HUDEP-2 (cell line): Measurements from ENCODE around the gene GRB7.
"Not testable (repeated sequence)": the region's sequence is repeated elsewhere in the genome, so short reads cannot be mapped to it uniquely, and the experiment has no call there.

Experiments
- DNase-seq, 76 experiments: peaks; one replicate each; lab custom pipeline; 2025; ENCODE audit not compliant: unreplicated experiment in 76 of 76; lab: John Stamatoyannopoulos, UW

GRB7 gene

DNA sequence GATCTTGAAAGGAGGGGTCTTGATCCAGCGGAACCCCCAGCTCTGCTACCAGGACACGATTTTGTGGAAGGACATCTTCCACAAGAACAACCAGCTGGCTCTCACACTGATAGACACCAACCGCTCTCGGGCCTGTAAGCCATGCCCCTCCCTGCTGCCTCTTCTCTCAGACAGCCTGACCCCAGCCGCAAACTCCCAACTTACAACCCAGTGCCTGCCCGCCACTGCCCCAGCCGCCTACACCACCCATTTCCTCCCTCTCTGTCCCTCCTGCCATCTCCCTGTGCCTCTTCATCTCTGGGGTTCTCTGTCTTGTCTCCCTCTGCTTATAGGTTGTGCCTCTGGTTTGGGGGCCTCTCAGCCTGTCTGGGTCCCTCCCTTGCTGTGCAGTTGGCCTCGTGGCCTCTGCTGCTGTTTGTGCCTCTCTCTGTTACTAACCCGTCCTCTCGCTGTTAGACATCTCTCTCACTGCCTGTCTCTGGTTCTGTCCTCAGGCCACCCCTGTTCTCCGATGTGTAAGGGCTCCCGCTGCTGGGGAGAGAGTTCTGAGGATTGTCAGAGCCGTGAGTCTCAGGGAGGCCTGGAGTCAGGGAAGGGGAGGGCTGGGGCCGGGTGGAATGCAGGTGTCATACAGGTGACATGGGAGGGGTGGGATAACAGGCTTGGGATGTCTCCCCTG, 28.3 kb upstream of the GRB7 start:
- DNase-seq = no peak

DNA sequence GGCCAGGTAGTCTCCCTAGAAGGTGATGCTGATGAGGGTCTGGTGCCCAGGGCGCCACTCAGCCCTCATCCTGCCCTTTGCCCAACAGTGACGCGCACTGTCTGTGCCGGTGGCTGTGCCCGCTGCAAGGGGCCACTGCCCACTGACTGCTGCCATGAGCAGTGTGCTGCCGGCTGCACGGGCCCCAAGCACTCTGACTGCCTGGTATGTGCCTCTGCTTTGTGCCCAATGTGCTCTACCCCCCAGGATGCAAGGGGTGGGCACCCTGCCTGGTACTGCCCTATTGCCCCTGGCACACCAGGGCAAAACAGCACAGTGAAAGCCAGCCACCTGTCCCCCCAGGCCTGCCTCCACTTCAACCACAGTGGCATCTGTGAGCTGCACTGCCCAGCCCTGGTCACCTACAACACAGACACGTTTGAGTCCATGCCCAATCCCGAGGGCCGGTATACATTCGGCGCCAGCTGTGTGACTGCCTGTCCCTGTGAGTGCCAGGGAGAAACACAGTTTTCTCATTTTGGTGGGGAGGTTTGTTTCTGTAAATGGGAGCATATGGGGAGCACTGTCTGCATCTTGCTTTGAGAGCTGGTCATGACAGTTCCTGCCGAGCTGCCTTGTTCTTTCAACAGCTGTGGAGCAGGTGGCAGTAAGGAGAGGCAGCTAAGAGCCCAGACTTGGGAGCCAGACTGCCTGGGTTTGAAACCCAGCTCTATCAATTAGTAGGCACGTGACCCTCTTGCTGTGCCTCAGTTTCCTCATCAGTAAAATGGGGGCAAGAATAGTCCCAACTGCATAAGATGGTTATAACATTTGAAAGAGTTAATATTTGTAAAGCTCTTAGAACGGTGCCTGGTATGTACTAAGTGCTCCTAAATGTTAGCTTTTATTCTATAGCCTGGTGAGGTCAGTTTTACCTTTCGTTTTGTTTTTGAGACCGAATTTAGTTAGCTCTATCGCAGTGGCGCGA, 27.5 kb upstream of the GRB7 start:
- no peak for DNase-seq

DNA sequence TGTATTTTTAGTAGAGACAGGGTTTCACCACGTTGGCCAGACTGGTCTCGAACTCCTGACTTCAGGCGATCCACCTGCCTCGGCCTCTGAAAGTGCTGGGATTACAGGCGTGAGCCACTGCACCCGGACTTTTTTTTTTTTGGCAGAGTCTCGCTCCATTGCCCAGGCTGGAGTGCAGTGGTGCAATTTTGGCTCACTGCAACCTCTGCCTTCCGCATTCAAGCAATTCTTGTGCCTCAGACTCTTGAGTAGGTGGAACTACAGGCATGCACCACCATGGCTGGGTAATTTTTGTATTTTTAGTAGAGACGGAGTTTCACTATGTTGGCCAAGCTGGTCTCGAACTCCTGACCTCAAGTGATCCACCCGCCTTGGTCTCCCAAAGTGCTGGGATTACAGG, 26.7 kb upstream of the GRB7 start:
- DNase-seq = not testable (repeated sequence)

DNA sequence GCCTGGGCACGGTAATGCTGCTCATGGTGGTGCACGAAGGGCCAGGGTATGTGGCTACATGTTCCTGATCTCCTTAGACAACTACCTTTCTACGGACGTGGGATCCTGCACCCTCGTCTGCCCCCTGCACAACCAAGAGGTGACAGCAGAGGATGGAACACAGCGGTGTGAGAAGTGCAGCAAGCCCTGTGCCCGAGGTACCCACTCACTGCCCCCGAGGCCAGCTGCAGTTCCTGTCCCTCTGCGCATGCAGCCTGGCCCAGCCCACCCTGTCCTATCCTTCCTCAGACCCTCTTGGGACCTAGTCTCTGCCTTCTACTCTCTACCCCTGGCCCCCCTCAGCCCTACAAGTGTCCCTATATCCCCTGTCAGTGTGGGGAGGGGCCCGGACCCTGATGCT, 25.9 kb upstream of the GRB7 start:
- DNase-seq = no peak

DNA sequence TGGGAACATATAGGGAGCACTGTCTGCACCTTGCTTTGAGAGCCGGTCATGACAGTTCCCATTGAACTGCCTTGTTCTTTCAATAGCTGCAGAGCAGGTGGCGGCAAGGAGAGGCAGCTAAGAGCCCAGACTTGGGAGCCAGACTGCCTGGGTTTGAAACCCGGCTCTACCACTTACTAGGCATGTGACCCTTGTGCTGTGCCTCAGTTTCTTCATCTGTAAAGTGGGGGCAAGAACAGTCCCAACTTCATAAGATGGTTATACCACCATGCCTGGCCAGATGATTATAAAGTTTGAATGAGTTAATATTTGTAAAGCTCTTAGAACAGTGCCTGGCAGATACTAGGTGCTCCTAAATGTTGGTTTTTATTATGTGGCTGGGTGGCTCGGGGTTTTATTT, 23.5 kb upstream of the GRB7 start:
- no peak for DNase-seq

DNA sequence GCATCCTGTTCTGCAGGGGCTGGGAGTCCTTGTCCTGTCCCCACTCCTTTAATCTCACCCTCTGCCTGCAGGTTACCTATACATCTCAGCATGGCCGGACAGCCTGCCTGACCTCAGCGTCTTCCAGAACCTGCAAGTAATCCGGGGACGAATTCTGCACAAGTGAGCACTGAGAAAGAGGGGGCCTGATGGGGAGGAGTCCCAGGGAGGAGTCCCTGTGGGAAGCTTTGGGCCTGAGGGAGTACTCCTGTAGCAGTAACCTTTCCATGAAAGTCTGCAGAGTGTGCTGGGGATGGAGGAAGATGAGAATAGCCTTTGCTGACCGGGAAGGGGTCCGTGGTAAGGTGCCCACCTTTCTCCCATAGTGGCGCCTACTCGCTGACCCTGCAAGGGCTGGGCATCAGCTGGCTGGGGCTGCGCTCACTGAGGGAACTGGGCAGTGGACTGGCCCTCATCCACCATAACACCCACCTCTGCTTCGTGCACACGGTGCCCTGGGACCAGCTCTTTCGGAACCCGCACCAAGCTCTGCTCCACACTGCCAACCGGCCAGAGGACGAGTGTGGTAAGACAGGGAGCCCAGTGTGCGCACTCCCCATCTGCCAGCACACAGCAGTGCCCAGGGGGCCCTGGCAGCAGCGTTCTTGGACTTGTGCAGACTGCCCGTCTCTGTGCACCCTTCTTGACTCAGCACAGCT, 22.2 kb upstream of the GRB7 start:
- DNase-seq = no peak

DNA sequence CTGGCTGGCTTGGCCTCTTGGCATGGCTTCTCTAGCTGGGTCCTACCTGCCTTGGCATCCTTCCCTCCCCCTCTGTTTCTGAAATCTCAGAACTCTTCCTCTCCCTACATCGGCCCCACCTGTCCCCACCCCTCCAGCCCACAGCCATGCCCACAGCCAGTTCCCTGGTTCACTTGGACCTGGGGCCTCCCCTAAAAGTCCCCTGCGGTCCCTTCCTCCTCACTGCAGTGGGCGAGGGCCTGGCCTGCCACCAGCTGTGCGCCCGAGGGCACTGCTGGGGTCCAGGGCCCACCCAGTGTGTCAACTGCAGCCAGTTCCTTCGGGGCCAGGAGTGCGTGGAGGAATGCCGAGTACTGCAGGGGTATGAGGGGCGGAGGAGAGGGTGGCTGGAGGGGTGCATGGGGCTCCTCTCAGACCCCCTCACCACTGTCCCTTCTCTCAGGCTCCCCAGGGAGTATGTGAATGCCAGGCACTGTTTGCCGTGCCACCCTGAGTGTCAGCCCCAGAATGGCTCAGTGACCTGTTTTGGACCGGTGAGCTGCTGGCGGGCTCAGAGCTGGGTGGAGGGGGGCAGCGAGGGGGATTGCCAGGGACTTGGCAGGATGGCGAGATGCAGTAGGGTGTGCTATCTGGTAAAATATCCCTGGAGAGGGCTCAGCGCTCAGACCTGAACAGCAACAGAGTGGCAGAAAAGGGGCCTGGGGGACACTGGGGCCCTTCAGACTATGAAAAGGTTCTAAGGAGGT, 21.5 kb upstream of the GRB7 start:
- no peak for DNase-seq

DNA sequence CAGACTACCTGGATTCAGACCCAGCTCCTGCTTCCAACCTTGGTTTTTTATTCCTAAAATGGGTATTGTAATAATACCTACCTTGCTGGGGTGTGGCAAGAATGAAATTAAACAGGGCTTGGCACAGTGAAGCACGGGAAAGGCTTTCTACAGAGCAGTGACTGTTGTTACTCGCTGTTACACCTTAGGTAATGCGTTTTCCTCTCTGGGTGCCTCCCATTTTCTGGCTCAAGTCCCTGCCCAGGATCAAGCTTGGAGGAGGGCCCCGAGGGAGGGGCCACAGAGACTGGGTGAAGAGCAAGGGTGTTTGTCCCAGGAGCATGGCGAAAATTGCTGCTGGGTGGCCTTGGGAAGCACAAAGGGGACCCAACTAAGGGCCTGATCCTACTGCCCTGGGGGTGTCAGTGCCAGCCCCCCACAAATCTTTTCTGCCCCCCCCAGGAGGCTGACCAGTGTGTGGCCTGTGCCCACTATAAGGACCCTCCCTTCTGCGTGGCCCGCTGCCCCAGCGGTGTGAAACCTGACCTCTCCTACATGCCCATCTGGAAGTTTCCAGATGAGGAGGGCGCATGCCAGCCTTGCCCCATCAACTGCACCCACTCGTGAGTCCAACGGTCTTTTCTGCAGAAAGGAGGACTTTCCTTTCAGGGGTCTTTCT, 20.7 kb upstream of the GRB7 start:
- peak in 9 of 76 experiments; percentile 7 to 41 (median 14) for DNase-seq

DNA sequence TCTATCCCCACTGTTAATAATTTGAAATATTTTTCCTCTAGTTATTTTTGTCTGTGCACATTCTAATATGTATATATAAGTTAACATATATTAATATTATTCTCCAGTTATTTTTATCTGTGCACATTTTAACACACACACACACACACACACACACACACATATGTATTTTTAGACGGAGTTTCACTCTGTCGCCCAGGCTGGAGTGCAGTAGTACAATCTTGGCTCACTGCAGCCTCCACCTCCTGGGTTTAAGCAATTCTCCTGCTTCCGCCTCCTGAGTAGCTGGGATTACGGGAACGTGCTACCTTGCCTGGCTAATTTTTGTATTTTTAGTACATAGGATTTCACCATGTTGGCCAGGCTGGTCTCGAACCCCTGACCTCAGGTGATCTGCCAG, 20.1 kb upstream of the GRB7 start:
- no peak for DNase-seq

DNA sequence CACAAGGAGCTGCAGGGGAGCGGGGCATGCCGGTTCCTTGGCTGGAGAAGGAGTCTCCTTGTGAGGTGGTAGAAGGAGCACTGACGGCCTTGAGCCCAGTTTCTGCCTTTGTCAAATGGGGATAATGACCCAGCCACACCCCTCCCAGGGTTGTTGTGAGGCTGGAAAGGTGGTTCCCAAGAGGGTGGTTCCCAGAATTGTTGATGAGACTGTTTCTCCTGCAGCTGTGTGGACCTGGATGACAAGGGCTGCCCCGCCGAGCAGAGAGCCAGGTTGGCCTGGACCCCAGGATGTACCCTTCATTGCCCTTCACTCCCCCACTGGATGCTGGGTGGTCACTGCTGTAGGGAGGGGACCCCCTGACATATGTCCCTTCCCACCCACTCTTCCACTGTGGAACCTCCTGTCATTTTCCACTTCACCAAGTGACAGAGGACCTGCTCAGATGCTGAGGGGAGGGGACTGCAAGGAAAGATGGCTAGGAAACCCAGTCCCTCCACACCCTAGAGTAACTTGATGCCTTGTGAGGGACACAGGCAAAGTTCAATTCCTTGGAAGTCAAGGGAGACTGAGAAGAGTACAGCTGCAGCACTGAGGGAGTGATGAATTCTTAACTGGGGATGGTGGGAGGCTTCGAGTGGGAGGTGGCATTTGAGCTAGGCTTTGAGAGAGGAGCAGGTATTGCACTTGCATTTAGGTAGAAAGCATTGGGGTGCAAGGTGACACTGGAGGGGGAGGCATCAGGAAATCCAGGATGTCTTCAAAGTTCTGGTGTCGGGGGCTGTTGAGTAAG, 18.0 kb upstream of the GRB7 start:
- no peak for DNase-seq

DNA sequence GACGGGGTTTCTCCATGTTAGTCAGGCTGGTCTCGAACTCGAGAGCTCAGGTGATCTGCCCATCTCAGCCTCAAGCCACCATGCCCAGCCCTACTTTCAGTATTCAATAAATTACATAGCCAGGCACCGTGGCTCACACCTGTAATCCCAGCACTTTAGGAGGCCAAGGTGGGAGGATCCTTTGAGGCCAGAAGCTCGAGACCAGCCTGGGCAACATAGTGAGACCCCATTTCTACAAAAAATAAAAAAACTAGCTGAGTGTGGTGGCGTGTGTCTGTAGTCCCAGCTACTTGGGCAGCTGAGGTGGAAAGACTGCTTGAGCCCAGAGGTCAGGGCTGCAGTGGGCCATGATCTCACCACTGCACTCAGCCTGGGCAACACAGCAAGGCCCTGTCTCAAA, 15.6 kb upstream of the GRB7 start:
- no peak for DNase-seq

DNA sequence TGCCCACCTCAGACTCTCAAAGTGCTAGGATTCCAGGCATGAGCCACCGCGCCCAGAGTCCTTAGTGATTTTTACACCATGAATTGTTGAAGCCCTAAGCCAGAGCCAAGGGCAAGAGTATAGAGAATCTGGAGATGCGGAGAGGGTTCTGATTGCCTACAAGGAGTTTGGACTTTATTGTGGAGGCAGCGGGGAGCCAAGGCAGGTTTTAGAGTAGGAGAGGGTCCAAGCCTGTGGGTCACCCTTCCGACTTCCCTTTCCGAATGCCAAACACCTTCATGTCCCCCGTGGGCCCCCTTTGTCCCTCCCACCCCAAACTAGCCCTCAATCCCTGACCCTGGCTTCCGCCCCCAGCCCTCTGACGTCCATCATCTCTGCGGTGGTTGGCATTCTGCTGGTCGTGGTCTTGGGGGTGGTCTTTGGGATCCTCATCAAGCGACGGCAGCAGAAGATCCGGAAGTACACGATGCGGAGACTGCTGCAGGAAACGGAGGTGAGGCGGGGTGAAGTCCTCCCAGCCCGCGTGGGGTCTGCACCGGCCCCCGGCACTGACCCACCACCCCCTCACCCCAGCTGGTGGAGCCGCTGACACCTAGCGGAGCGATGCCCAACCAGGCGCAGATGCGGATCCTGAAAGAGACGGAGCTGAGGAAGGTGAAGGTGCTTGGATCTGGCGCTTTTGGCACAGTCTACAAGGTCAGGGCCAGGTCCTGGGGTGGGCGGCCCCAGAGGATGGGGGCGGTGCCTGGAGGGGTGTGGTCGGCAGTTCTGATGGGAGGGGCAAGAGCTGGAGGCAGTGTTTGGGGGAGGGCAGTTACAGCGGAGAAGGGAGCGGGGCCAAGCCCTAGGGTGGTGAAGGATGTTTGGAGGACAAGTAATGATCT, 14.5 kb upstream of the GRB7 start:
- peak in 66 of 76 experiments; percentile 1 to 76 (median 47) for DNase-seq

DNA sequence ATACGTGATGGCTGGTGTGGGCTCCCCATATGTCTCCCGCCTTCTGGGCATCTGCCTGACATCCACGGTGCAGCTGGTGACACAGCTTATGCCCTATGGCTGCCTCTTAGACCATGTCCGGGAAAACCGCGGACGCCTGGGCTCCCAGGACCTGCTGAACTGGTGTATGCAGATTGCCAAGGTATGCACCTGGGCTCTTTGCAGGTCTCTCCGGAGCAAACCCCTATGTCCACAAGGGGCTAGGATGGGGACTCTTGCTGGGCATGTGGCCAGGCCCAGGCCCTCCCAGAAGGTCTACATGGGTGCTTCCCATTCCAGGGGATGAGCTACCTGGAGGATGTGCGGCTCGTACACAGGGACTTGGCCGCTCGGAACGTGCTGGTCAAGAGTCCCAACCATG, 13.0 kb upstream of the GRB7 start:
- DNase-seq = no peak

DNA sequence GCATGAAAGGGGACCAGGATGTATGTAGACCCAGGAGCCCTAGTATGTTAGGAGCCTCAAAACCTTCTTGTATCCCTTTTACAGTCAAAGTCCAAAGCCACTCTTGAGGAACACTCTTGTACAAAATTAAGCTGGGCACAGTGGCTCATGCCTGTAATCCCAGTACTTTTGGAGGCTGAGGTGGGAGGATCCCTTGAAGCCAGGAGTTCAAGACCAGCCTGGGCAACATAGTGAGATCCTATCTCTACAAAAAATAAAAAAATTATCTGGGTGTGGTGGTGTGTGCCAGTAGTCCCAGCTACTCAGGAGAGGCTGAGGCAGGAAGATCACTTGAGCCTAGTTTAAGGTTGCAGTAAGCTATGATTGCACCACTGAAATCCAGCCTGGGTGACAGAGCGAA, 11.8 kb upstream of the GRB7 start:
- DNase-seq = not testable (repeated sequence)

DNA sequence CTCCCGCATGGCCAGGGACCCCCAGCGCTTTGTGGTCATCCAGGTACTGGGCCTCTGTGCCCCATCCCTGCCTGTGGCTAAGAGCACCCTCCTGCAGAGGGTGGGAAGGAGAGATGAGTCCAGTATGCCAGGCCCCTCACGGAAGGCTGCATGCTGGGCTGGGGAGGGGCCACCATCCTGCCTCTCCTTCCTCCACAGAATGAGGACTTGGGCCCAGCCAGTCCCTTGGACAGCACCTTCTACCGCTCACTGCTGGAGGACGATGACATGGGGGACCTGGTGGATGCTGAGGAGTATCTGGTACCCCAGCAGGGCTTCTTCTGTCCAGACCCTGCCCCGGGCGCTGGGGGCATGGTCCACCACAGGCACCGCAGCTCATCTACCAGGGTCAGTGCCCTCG, 11.1 kb upstream of the GRB7 start:
- no peak for DNase-seq

DNA sequence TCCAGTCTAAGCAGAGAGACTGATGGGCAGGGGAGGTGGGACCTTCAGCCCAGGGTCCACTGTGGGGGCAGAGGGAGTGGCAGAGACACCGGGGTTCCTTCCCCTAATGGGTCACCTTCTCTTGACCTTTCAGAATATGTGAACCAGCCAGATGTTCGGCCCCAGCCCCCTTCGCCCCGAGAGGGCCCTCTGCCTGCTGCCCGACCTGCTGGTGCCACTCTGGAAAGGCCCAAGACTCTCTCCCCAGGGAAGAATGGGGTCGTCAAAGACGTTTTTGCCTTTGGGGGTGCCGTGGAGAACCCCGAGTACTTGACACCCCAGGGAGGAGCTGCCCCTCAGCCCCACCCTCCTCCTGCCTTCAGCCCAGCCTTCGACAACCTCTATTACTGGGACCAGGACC, 10.2 kb upstream of the GRB7 start:
- DNase-seq = no peak

DNA sequence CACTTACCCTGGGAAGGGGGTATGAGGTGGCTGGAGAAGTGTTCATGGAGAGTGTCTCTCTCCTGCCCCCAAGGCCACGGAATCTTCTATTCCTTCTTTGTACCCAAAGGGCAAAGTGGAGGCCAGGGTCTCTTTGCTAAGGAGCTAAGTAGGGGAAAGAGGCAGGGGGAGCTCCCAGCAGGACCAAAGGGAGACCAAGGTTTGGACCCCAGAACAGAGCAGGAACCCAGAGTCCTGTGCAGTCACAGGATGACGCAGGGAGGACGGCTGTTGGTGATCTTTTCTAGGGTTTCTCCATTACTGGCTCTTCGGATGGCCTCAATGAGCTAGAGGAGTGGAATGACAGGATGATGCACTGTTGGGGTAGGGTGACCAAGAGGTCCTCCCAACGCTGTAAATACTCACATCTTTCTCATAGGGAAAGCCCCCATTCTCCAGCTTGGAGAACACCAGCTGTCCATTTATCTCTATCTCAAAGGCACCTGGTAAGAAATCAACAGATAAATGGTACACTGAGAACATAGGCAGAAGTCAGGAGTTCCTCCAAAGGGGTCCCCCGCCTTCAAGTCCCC, 8.4 kb upstream of the GRB7 start:
- no peak for DNase-seq
